GM18861 (cell line): ENCODE measurements around the gene RBFOX2.

ENCODE experiments used
- ATAC-seq: cut with Tn5 transposase; IDR thresholded peaks from one replicate; pipeline ENCODE4 v1.9.1; 2021; ENCODE audit not compliant: unreplicated experiment

Gene RBFOX2

DNA sequence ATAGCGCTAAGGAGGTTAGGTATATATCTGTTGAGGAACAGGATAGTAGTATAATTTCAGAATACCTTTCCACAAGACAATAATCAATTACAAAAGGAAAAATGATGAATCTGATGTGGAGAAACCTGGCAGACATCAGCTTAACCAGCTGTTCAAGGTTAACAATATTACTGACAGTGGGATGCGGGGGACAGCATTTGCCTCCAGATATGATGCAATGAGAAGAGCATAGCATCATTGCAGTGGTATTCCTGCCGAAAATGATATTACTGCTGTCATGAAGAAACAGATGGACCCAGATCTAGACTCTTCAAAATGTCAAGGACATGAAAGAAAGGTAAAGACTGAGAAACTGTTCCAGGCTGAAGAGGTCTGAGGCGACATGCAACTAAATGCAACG is 49.7 kb downstream of the RBFOX2 start:
- ATAC-seq: no peak

DNA sequence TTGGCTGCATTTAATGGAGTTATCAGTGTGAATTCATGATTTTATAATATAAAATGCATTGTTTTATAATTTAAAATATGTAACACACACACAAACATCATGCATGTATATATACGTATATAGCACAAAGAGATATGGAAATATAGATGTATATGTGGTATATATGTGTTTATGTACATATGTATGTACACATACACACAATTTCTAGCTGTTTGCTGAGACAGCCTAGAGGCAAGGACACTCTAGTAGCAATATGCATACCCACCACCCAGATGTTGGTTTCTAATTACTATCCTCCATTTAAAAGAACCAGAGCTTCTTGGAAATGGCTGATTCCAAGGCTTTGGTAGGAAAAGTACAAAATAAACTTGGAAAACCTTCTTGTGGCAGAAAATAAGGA is 50.4 kb downstream of the RBFOX2 start:
- no peak for ATAC-seq

DNA sequence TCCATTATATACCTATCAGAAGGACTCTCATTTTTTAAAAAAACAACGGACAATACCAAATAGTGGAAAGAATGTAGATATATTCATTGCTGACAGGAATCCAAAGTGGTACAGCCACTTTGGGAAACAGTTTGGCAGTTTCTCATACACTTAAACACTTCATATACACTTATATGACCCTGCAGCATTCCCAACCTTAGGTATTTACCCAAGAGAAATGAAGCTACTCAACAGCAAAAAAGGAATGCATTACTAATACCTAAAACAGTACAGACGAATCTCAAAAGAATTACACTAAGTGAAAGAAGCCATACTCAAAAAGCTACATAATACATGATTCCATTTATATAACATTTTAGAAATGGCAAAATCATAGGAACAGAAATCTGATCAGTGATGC is 51.5 kb downstream of the RBFOX2 start:
- ATAC-seq: no peak

DNA sequence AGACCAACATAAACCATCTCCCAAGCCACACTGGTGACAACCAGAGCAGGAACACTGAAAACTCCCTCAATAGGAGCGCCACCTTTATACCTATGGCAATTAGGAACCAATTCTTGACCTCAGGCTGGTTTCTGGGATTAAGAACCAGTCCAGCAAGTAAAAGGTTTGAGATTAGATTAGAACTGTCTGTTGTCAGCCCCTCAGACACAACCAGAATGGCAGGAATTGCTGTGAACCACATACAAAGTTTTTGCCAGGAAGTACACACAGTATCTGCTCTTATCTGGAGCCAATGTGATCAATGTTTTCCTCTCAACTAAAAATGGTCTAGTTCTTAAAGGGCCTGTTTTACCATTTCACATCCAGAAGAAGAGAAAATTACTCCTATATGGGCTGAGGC is 55.2 kb downstream of the RBFOX2 start:
- no peak for ATAC-seq

DNA sequence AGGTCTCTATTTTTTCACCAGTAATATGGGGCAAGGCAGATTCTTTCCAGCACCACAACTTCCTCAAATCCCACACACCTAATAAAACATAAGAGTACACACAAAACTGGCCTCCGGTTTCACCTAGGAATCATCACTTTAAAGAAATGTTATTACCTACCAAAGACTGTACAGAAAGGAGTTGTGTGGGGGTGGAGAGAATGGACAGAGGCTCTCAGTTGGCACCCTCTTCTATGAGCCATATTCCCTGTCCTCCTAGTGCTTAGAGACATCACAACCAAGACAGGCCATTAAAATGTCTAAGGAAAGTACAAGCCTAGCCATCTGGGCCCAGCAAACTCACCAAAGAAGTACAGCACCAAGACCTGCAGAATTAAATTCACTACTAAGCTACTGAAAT is 56.1 kb downstream of the RBFOX2 start:
- no peak for ATAC-seq

DNA sequence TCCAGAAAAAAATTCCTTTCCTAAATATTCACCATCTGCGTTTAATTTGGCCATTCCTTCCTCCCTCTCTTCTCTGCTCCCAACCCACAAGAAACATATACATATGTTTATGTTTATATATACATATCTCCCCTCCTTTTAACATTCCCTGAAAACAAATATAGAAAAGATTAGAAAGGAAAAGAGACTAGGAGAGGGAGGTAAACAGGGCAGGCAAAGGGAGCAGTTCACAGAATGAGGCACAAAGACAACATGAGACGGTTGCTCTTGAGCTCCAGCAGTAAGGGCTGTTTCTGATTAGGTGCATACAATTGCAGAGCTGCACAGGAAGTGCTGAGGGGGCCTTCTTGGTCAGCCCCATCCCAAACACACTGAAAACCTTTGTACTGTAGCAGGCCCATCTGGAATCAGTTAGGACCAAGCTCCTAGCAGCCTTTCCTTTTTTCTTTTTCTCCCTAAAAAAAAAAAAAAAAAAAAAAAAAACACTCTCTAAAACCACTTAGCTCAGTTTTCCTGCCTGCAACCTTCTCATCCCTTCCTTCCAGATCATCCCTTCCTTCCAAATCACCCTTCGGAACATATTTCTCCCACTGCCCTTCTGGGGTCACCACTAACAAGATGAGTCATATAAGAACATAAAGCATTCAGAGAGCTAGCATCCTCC is 57.0 kb downstream of the RBFOX2 start:
- no peak for ATAC-seq

DNA sequence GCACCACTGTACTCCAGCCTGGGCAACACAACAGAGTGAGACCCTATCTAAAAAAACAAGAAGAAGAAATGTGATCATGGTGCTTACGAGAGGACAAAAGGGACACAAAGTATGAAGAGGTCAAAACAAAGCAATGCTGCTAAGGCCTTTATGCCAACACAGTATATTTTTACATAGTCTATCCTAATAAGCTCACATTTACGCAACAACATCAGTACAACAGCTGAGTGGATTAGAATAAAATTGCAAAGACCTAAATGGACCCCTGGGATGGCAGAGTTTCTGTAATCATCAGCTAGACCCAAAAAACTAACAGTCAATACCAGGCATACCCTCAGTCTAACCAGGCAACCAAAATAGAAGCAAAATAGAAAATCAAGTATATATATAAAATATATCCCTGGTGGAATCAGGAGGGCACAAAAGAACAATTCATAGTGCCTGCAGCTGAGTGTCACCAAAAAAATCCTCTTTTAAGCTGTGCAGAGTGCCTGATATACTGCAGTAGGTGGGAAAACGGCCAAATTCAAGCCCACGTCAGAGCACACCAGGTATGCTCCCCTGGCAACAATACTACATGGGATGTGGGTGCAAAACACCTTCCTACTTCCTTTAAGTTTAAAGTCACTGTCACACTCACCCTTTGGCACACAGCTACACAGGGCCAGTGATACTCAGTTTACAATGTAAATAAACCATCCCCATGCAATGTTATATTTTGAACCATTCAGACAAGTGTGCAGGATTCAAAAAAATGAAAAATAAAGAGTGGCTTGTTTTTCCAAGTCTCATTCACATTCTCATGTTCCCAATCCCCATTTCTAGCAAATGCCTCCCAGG is 57.8 kb downstream of the RBFOX2 start:
- ATAC-seq: no peak

DNA sequence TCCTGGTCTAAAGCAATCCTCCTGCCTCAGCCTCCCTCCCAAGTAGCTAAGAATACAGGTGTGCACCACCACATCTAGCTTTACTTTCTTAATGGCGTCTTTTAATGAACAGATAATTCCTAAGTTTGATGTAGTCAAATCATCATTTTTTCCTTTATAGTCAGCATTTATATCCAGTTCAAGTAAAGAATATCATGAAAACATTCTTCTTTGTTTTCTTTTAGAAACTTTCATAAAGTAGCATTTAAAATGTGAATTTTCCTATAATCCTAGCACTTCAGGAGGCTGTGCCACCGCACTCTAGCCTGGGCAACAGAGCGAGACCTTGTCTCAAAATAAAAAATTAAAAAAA is 61.6 kb downstream of the RBFOX2 start:
- no peak for ATAC-seq

DNA sequence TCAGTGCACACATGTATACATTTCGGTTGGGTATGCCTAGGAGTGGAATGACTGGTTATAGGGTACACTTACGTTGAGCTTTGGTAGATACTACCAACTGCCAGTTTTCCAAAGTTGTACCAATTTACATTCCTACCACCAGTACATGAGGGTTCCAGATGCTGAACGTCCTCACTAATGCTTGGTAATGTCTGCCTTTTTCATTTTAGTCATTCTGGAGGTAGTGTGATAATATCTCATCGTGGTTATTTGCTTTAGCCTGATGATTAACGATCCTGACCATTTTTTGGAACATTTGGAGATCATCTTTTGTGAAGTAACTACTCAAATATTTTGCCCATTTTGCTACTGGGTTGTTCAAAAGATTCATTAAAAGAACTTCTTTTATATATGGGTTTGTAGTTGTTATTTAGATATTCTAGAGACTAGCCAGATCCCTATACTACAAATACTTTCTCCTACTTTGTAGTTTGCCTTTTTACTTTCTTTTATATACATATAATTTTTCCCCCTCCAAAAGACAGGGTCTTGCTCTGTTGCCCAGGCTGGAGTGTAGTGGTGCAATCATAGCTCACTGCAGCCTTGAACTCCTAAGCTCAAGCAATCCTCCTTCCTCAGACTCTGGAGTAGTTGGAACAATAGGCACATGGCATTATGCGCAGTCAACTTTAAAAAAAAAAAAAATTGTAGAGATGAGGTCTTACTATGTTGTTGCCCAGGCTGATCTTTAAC is 62.1 kb downstream of the RBFOX2 start:
- no peak for ATAC-seq

DNA sequence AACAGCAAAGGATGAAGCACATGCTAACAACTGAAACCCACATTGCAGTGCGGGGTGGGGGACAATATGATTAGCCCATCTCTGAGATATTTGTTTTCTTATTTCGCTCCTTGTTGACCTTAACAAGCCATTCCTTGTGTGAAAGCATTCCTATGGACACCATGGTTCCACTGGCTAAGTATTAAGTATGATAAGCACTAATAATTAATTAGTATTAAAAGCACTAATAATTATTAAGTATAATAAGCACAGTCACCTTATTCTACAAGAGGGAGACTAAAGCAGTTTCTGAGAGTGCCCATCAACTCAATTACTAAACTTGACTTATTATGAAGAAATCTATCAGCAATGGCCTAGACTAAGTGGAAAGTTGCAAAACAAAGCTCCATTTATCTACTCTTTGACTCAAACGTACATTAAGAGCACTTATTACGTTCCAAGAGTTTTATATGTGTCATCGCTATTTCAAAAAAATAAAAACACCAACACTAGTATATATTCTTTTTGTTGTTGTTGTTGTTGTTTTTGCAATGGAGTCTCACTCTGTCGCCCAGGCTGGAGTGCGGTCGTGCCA is 65.3 kb downstream of the RBFOX2 start:
- no peak for ATAC-seq

DNA sequence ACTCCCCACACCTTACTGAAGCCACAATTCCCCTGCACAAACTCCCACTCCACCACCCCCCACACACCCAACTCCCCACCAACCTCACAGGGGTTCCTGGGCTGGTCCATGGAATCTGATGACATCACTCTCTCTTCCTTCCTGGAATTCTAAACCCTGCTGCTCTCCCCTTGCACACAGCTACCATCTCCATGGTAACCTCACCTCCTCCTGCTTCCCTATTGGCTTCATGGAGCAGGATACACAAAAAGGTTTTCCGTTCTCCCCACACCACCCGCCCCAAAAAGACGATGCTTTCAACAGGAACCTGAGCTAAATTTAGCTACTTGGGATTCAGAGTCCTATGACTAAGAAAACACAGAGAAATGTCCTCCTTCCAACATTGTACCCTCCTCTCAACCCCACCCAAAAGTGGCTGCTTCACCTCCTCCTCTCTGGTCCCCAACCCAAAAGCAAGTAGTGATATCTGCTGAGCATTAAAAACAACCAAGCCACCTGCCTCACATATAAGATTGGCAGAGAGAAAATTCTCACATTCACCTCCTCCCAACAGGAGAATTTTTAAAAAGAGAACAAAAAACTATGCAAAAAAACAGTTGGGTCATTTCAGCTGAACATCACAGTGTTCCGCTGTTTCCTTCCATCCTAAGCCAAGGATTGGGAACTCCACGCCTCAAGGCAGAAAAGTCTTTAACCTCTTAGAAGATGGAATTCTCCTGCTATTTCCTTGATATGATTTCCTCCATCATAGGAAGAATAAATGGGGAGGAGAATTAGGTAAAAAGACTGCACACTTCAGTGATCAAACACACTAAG is 66.9 kb downstream of the RBFOX2 start:
- no peak for ATAC-seq

DNA sequence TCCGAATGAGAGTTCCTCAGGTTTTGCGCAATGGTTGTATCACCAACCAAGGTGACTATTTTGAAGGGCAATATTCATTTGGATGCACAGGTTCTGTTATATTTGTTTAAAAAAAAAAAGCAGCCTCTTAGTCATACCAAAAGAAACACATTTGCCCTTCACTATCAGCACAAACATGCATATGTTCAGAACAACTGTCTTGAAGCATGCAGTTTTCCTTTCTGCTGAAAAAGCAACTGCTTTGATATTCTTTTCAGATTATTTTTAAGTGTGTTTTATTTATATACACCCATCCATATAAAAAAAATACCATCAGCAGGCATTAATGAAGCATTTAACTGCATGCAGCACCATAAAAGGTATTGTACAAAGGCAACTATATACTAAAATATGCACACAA is 67.8 kb downstream of the RBFOX2 start:
- ATAC-seq: no peak

DNA sequence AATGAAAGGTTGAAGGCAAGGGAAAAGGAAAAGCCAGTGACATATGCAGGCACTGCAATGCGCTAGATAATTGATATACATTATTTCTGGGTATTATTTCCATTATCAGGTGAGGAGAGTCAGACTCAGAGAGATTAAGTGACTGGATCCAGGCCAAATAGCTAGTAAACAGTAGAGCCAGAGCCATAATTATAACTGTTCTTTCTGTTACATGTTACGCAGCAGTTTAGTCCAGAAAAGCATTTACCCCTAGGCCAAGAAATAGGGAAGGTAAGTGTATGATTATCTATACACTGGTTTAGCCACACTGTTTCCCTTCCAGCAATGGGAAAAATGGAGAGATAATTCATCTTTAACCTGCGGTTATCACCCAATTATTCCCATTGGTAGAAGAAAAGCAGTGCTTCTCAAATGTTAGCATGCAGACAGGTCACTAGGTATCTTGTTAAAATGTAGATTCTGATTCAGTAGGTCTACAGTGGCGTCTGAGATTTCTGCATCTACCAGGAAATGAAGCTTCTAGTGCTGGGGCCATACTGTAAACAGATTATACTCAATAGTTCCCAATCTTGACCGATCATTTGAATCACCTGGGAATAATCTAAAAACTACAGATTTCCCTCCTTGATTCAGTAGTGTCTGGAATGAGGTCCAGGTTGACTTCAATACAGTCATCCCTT is 69.4 kb downstream of the RBFOX2 start:
- ATAC-seq: no peak

DNA sequence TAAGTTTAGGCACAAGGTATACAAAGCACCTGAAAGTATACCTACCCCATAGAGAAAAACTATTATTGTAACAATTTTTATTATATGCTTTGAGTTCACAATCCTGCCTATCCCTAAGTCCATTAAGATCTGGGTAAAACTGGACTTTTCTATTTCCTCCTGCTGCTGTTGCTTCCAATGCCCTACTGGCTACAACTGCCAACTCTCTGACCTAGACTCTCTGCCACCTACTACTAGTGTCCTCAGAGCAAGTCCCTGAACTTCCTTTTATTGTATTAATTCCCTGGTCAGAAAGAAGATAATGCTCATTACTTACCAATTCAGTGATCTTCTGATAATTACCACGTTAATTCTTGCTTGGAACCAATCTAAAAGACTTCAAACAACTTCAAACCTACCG is 70.3 kb downstream of the RBFOX2 start:
- ATAC-seq: no peak

DNA sequence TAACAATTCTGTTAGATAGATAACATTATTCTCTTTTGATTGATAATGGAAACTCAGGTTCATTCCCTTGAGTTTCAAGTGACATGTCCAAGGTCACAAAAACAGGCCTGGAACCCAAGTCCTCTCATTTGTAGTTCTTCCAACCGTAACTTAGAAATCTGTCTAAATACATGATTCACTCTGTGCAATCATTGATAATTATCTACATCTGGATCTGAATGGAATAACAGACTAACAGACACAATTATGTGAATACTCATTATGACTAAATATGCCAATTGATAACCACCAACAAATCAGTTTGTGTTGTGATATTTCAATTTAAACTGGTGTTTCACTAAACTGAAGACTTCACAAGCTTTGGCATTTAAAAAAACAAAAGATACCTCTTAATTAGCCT is 71.0 kb downstream of the RBFOX2 start:
- ATAC-seq: no peak

DNA sequence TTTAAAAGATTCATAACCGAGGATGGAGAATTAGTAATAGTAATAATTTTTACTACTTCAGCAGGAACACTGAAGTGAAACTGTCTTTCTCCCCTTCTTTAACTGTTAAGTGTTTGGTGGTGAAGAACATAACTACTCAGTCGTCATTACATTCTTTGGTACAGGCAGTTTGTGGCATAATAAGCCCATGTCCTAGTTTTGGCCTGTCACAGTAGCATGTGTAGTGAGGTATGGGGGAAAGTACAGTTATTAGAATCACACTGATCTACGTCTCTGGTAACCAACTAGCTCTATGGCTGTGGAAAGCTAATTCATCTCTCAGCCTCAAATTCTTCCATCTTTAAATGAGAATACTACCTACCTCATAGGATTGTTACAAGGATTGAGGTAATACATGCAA is 71.8 kb downstream of the RBFOX2 start:
- no peak for ATAC-seq

DNA sequence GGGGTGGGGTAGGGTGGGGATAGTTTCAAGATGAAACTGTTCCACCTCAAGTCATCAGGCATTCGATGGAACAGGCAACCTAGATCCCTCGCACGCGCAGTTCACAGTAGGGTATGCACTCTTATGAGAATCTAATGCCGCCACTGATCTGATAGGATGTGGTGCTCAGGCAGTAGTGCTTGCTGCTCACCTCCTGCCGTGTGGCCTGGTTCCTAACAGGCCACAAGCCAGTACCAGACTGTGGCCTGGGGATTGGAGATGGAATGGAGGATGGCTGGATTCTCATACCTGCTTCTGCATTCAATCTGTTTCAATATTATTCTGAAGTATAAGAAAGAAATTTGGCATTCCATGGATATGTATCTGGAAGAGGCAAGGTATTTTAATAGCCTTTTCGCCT is 73.1 kb downstream of the RBFOX2 start:
- ATAC-seq: no peak

DNA sequence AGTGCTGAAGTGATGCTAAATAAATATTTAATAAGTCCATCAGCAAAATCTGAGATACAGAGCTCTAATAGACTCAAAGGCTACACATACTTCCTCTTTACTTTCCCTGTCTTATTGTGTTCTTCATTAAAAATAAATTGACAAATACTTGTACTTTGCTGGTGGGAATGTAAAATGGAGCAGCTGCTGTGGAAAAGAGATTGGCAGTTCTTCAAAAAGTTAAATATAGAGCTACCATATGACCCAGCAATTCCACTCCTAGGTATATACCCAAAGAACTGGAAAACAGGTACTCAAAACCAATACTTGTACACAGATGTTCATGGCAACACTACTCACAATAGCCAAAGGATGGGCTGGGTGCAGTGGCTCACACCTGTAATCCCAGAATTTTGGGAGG is 76.0 kb downstream of the RBFOX2 start:
- no peak for ATAC-seq

DNA sequence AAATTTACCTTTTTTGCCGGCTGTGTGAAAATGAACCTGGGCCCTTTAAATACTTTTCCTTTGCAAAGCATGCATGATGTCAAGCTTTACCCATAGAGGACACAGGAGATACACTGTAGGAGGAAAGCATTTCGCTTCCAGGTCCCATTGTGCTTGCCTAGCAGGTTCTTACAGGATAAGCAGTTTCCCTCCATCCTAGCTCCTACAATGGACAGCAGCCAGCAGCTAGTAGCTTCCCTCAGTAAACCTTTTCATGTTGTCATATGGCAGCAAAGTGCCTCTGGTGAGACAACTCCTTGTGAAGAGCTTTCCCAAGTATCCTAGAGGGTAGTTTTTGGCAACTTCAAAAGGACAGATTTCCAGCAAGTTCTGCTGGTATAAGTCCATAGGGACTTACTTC is 78.4 kb downstream of the RBFOX2 start:
- no peak for ATAC-seq

DNA sequence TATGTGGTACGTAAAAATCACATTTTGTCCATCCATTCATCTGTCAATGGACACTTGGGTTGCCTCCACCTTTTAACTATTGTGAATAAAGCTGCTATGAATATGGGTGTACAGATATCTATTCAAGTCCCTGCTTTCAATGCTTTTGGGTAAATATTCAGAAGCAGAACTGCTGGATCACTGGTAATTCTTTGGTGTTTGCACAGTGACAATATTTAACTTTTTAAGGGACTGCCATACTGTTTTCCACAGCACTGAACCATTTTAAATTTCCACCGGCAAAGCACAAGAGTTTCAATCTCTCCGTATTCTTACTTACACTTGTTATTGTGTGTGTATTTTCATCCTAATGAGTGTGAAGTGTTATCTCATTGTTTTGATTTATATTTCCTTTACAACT is 79.4 kb downstream of the RBFOX2 start:
- ATAC-seq: no peak
